OCI-LY7 (cell line): Measurements from ENCODE around the gene SLC22A1. TPM values are rescaled to one million over a fixed set of nuclear protein-coding genes. Genes with fewer than 3 reads are reported as not detected.
"Not testable (repeated sequence)": the region's sequence is repeated elsewhere in the genome, so short reads cannot be mapped to it uniquely, and the experiment has no call there.

ENCODE experiments used
- BruUV-seq: library from RNA; stranded (reverse); fragments of 400-500 nt; replicated peaks from 2 replicates; lab custom pipeline; 2021; lab: Mats Ljungman, UMichigan
- CTCF ChIA-PET: fragments of 300-600 bp; sonication (Branson Sonifier 250); formaldehyde crosslinking; loops from one replicate; lab custom pipeline; 2022; ENCODE audit warnings: antibody characterized with exemption; ENCODE audit not compliant: unreplicated experiment; lab: Charles Lee
- POLR2A ChIA-PET: fragments of 300-600 bp; sonication (Branson Sonifier 250); formaldehyde crosslinking; loops from one replicate; lab custom pipeline; 2022; ENCODE audit warnings: antibody characterized with exemption; lab: Charles Lee
- DNase-seq: peaks from one replicate; pipeline ENCODE4 v3.0.0-alpha.2; 2015; ENCODE audit warnings: low spot score
- H2AFZ ChIP-seq: fragments of 200-600 bp; sonication (generic), shearing (Covaris generic); 2 replicates; pipeline ENCODE4 v1.6.1; 2014; ENCODE audit warnings: mild to moderate bottlenecking, antibody characterized with exemption, low read length, moderate library complexity
- H3K27ac ChIP-seq: fragments of 200-600 bp; sonication (generic); 2 replicates; pipeline ENCODE4 v1.5.1; 2014; ENCODE audit warnings: mixed run types, low read depth, mild to moderate bottlenecking, moderate library complexity, low read length, inconsistent platforms; ENCODE audit not compliant: poor library complexity, severe bottlenecking
- H3K36me3 ChIP-seq: fragments of 200-600 bp; sonication (generic); 2 replicates; pipeline ENCODE4 v1.6.1; 2014; ENCODE audit warnings: mild to moderate bottlenecking, antibody characterized with exemption, low read length, moderate library complexity, mixed read lengths; ENCODE audit not compliant: insufficient read depth
- H3K4me1 ChIP-seq: fragments of 200-600 bp; sonication (generic); 2 replicates; pipeline ENCODE4 v1.5.1; 2014; ENCODE audit warnings: mild to moderate bottlenecking, low read length; ENCODE audit not compliant: insufficient read depth, poor library complexity, severe bottlenecking
- H3K4me2 ChIP-seq: fragments of 200-600 bp; sonication (generic); 2 replicates; pipeline ENCODE4 v1.6.1; 2014; ENCODE audit warnings: mild to moderate bottlenecking, low read length
- H3K4me3 ChIP-seq: fragments of 200-600 bp; sonication (generic); 2 replicates; pipeline ENCODE4 v1.5.1; 2014; ENCODE audit warnings: mild to moderate bottlenecking, low read depth, low read length; ENCODE audit not compliant: poor library complexity, severe bottlenecking
- H3K79me2 ChIP-seq: fragments of 200-600 bp; sonication (generic); 2 replicates; pipeline ENCODE4 v1.6.1; 2016; ENCODE audit warnings: low read depth, mild to moderate bottlenecking, low read length, moderate library complexity, mixed read lengths; ENCODE audit not compliant: insufficient read depth
- H3K9me2 ChIP-seq: fragments of 200-600 bp; sonication (generic); 2 replicates; pipeline ENCODE4 v1.6.1; 2016; ENCODE audit warnings: mild to moderate bottlenecking, low read length, mixed read lengths; ENCODE audit not compliant: insufficient read depth
- H3K9me3 ChIP-seq: fragments of 200-600 bp; sonication (generic); 2 replicates; pipeline ENCODE4 v1.6.1; 2014; ENCODE audit warnings: mild to moderate bottlenecking, mixed run types, low read length, mixed read lengths
- H4K20me1 ChIP-seq: fragments of 200-600 bp; sonication (generic); 2 replicates; pipeline ENCODE4 v1.6.1; 2014; ENCODE audit warnings: mild to moderate bottlenecking, antibody characterized with exemption, low read length, moderate library complexity, mixed read lengths; ENCODE audit not compliant: insufficient read depth
- CTCF ChIP-seq: fragments of 200-600 bp; sonication (generic); conservative IDR thresholded peaks from 2 replicates; pipeline ENCODE4 v1.5.1; 2014; ENCODE audit warnings: mild to moderate bottlenecking, antibody characterized with exemption, low read length, moderate library complexity, mixed read lengths
- EZH2phosphoT487 ChIP-seq: fragments of 200-600 bp; sonication (generic); IDR thresholded peaks from 2 replicates; pipeline ENCODE4 v1.6.1; 2018; ENCODE audit warnings: low read depth, borderline replicate concordance, mild to moderate bottlenecking, mixed run types, antibody characterized with exemption, low read length, moderate library complexity, mixed read lengths
- intact Hi-C: fragments of 100-400 bp; cut with micrococcal nuclease; formaldehyde crosslinking; loops from one replicate; pipeline ENCODE4 v1.10.0; 2022; ENCODE audit not compliant: unreplicated experiment
- total RNA-seq, 2 experiments: library from RNA; depleted of rRNA in 1 of 2; stranded (reverse); fragments of >200 nt in 1 of 2; shearing (Covaris generic) in 1 of 2; gene quantifications; 2 replicates each; pipeline ENCODE4 v1.2.3, GENCODE V29; 2014 to 2022

Gene SLC22A1
- total RNA-seq, 2 experiments from 2014 or later = not detected

- Histone ChIP-seq H3K27ac (no peak overlapping the region), H3K79me2 (no peaks in the 10 kb centered on the region), H3K4me1 (no peaks in the 10 kb centered on the region), H3K9me2 (no peaks in the 10 kb centered on the region), H3K36me3 (no peaks in the 10 kb centered on the region), H2AFZ (no peak overlapping the region), H4K20me1 (no peaks in the 10 kb centered on the region), H3K4me3 (no peak overlapping the region), H3K4me2 (no peak overlapping the region), H3K9me3 (no peaks in the 10 kb centered on the region)
- ChIA-PET CTCF (interaction anchor here (0.6 kb wide), 1 partner anchor 8 kb away, joined by 3 read pairs; no protein-coding TSS in a partner anchor), POLR2A (no interaction called here)
- DNase-seq = no peak
- intact Hi-C loops = no loop called here
- no peak for TF ChIP-seq EZH2phosphoT487
- no peak for TF ChIP-seq CTCF
- no TSS peak for BruUV-seq
Observed at GRCh38 chr6:160124007-160124406, 2.4 kb downstream of the SLC22A1 start.

DNA sequence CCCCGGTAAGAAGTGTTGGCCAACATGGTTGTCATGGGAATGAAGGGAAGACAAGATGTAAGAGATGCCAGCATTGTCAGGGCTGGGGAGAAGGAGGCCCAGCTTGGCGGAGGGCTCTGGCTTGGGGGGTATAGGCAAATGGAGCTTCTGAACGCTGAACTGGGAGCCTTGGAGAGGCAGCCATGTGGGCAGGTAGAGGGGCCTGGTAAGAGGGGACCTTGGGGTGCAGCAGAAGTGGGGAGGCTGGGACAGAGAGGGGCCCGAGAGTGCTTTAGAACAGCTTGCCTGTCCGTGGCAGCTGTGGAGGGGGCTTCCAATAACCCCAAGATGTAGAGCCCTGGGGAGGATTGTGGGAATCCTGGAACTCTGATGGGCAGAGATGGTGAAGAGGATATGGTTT is 3.0 kb downstream of the SLC22A1 start:
- no peak overlapping the region for H2AFZ ChIP-seq
- H3K27ac ChIP-seq = no peak overlapping the region
- BruUV-seq = no TSS peak
- TF ChIP-seq EZH2phosphoT487 (no peak), CTCF (no peak)
- intact Hi-C loops = no loop called here
- DNase-seq = no peak
- H3K4me2 ChIP-seq = no peak overlapping the region
- H3K9me3 ChIP-seq = no peaks in the 10 kb centered on the region
- H3K36me3 ChIP-seq = no peaks in the 10 kb centered on the region
- H3K4me1 ChIP-seq = no peaks in the 10 kb centered on the region
- no peaks in the 10 kb centered on the region for H3K9me2 ChIP-seq
- H3K79me2 ChIP-seq = no peaks in the 10 kb centered on the region
- H4K20me1 ChIP-seq = no peaks in the 10 kb centered on the region
- POLR2A ChIA-PET = no interaction called here
- CTCF ChIA-PET = no interaction called here
- H3K4me3 ChIP-seq = no peak overlapping the region

- H3K4me1 ChIP-seq, DNase-seq, BruUV-seq, H3K9me3 ChIP-seq, H3K4me2 ChIP-seq, H4K20me1 ChIP-seq, H3K27ac ChIP-seq, H3K36me3 ChIP-seq, CTCF ChIA-PET, H3K79me2 ChIP-seq, H3K4me3 ChIP-seq, POLR2A ChIA-PET, H2AFZ ChIP-seq, intact Hi-C loops, H3K9me2 ChIP-seq: not testable (repeated sequence)
Observed at GRCh38 chr6:160125105-160125504, 3.5 kb downstream of the SLC22A1 start.
